Cardiac septum (tissue), 1 donor: Measurements from ENCODE around the gene MCAM. TPM values are rescaled to one million over a fixed set of nuclear protein-coding genes. Genes with fewer than 3 reads are reported as not detected.

ENCODE experiments used
- DNase-seq: peaks from one replicate; pipeline ENCODE4 v3.0.0-alpha.2; 2020; ENCODE audit warnings: low spot score
- intact Hi-C: fragments of 100-400 bp; cut with DNase I; formaldehyde crosslinking; loops from one replicate; pipeline ENCODE4 v1.14.0; 2022
- long read RNA-seq: library from polyadenylated mRNA; unstranded; transcript quantifications from one replicate; pipeline ENCODE4 v2.0.0, GENCODE V29; 2021
- total RNA-seq: library from RNA; stranded (reverse); fragmentation: NEBNext Ultra II Directional; extraction: Animal tissue kit (Norgen Biotek cat#: 25700); gene quantifications from one replicate; pipeline ENCODE4 v1.2.1, GENCODE V29; 2021
- donor health status: DM: no; HTN: no; CAD: no.

Gene MCAM
- 110 TPM for total RNA-seq
- long read RNA-seq, transcript MCAM-201 (16 exons, 3,313 nt) = major isoform, 30 of 115 reads
- long read RNA-seq, partial matches to known transcripts = 32 of 115 reads
- long read RNA-seq, other reads (novel, unspliced or antisense) = 50 of 115 reads

DNA sequence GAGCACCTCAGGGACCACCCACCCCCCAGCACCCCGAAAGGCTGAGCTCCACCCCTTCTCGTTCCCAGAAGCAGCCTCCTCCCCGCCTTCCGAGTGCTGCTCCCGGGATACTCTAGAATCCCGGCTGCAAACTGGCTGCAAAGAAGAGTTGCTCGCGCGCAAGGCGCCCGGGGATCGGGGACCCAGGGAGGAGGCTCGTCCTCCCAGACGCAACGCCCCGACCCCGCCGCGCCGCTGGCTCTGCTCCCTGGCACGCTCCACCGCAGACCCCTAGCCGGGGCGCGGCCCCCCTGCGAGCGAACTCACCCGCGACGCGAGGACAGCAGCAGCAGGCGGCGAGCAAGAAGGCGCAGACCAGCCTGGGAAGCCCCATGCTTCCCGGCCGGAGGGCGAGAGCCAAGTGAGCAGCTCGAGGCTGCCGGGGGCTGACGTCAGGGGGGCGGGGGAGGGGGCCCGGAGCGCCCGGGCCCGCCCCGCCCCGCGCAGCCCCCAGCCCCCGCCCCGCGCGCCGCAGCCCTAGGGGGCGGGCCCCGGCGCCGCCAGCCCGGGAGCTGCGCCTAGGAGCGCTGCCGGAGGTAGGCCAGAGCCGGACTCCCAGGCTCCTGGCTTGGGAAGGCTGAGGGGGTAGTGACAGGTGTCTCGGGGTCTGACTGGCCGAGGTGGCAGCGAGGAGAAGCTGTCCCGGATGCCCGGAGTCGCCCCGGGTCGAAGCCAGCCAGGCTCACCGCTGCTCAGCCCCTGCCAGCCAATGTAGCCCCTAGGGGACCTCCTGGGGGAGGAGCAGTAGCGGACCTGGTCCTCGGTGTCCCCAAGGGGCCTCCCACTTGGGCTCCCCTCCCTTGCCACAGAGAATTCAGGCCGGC lies at the start of gene MCAM:
MCAM (minus strand) TSS at position 402 of the 863 bp plus-strand sequence; CDS start at position 373, 29 bp downstream.
- intact Hi-C loops = loop anchor here (5.0 kb wide), 1 partner anchor 110 kb away; the partner anchor contains the start of gene CBL
- no peak for DNase-seq

- DNase-seq = no peak
- intact Hi-C loops = no loop called here
Measured at GRCh38 chr11:119365071-119365591, 48.2 kb upstream of the MCAM start.

DNA sequence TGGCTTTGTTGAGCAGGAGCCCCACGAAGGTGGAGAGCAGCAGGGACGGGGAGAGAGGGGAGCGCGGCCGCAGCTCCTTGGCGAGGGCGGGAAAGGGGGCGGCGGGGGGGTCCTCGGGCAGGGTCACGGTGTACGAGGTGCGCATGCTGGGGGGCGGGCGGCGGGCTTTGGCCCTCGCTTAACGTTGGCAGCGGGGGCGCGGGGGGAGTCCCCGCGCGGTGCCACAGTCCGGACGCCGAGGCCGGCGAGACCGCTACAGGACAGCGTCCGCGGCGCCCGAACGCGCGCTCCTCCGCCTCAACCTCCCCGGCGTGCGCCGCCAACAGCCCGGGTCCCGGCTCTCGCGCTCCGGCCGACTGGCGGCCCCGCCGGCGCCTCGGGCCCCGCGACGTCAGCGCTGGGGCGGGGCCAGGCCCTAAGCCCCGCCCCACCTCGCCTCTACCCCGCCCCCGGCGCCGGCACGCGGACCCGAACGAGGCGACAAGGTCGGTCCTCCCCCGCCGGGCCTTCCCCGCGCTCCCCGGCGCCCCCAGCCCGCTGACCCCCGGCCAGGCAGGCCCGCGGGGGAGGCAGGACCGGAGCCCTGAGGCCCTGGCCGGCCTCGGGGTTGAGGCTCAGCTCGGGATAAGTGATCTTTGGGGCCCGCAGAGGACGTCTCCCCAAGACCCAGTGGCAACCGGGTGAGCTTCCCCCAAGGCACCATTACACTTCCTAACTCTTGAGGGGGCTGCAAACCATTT lies 47.1 kb upstream of the MCAM start:
- intact Hi-C loops = no loop called here

GRCh38 chr11:119363081-119363850 lies 46.3 kb upstream of the MCAM start:
- intact Hi-C loops = no loop called here
- DNase-seq = no peak

More for the DNA sequence above, 47.1 kb upstream of the MCAM start:
- DNase-seq = no peak

DNA sequence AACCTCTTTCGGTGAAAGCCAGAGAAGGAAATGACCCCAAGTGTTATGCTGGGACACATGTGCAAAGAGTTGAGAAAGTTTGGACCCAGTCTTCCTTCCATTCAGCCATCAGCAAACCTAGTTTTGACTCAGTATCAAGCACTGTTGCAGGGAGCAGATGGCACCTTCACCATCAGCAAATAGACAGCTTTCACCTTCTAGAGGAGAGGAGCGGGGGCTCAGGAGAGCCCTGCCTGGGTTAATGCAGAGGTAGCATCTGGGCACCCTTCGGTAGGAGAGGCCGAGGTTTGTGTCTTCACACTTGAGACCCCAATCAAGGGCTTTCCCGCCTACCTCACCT lies 45.8 kb upstream of the MCAM start:
- intact Hi-C loops = no loop called here
- DNase-seq = no peak

DNA sequence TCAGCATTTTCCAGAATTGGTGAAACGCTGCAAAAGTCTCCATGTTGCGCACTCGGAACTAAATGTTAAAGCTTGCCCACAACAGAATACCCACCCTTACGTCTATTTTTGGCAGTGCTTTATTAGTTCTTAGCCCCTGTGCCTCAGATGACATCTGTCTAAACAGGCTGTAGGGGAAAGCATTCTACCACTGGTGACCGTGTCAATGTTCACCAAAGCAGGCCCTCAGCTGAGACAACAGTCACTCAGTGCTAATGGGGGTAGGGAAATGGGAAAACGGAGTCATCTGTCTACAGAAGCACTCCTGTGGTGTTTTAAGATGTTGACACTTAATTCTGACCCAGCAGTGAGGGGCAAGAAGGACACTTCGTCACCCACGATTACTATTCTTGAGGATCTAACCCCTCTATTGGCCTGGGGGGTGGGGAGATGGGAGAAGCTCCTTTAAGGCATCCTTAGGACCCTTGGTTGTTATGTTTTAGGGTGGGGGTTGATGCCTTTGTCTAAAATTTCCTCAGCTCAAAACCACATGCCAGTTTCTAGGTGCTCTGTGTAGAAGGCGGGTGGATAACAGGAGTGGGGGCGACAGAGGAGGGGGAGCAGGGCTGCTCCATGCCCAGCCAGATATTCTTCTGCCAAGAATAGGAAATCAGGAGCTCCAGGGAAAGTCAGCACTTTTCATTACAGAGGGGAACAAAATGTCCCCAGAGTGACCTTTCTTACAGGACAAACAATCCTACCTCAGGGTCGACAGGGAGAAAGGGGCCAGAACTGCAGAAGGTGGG lies 45.2 kb upstream of the MCAM start:
- intact Hi-C loops = no loop called here
- DNase-seq = no peak

GRCh38 chr11:119361056-119361787 lies 44.3 kb upstream of the MCAM start:
- intact Hi-C loops = no loop called here
- no peak for DNase-seq

GRCh38 chr11:119359365-119360214 lies 42.7 kb upstream of the MCAM start:
- intact Hi-C loops = no loop called here
- no peak for DNase-seq

GRCh38 chr11:119357074-119357473 lies 40.1 kb upstream of the MCAM start:
- intact Hi-C loops = loop anchor here (2.0 kb wide), 1 partner anchor 118 kb away; no protein-coding TSS in a partner anchor
- DNase-seq = no peak

GRCh38 chr11:119356349-119357031 lies 39.6 kb upstream of the MCAM start:
- intact Hi-C loops = loop anchor here (1.0 to 2.0 kb wide), 2 partner anchors 16 to 118 kb away; no protein-coding TSS in a partner anchor
- DNase-seq = peak; percentile 92

DNA sequence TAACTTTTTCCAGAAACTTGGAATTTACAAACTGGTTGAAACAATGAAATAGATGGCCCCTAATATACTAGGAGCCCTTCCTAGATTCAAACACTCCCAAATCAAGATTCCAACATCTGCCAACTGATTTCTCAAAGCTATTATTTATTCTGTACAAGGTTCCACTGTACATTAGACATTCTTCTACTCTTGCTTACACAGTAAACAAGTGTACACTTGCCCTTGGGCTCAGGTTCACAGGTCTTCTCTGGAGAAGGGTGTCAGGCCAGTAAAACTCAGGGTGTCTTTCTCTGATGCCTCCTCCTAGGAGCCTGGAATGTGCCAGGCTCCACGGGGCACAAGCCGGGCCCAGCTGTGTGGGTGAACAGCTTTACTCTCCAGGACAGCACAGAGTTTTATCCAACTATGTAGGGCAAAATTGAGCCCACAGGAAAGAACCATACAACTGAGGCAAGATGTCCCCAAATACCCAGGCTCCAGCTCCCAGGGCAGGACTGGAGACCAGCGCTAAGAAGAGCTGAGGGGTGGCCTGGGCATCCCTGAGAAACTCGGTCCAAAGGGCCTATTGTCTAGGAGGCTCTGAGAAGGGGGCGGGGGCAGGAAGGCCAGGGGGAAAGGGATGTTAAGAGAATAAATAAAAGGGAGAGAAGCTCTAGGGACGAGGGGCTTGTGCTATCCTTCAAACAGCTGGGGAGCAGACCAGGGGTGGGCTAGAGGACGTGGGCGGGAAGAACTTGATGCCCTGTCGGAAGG lies 38.3 kb upstream of the MCAM start:
- DNase-seq = no peak

GRCh38 chr11:119352857-119353260 lies 35.9 kb upstream of the MCAM start:
- DNase-seq = no peak
- intact Hi-C loops = no loop called here

More for the DNA sequence above, 38.3 kb upstream of the MCAM start:
- intact Hi-C loops = no loop called here

DNA sequence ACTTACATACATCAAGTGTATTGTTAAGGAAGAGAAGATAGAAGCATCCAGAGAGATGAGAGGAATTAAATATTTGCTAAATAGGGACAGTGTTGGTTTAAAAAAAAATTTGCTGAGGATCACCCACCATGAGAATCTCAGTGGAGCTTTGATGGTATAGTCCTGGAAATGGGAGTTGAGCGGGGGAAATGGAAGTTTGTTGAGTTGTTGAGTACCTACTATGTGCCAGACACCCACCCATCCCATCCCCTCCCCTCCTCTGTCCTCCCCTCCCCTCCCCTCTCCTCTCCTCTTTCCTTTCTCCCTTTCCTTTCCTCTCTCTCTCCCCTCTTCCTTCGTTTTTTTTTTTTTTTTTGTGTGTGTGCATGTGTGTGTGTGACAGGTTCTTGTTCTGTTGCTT lies 34.3 kb upstream of the MCAM start:
- no peak for DNase-seq
- intact Hi-C loops = no loop called here

GRCh38 chr11:119350302-119350701 lies 33.4 kb upstream of the MCAM start:
- intact Hi-C loops = no loop called here
- DNase-seq = no peak

DNA sequence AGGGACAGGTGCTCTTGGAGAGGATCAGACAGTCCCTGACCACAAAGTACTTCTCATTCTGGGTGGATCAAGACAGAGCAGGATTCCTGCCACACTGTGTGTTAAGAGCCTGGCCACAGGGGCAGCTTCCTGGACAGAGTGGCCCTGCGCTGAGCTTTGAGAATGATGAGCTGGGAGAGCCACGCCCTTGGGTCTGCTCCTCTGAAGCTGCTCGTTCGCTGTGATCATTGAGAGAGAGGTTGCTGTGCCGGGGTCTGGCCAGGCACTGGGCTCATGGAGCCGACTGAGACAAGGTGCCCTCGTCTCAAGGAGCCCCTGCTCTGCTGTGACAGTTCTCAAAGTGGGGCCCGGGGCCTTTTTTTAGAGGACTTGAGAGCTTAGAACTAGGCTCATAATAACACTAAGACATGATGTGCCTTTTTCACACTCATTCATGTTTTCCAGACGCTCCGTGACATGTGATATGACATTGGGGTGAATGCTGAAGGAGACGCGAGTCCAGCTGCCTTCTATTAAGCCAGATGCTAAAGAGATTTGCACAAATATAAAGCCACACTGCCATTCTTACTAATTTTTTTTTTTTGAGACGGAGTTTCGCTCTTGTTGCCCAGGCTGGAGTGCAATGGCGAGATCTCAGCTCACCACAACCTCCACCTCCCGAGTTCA lies 31.1 kb upstream of the MCAM start:
- intact Hi-C loops = no loop called here
- DNase-seq = no peak
